NCI-H2196 treated with DMSO at 0.1 percent for 48 hours (cell line): ENCODE measurements around the gene MOSPD3.
A peak's percentile ranks its signal among the peaks of the same experiment; 100 is the strongest.
"Not testable (repeated sequence)": the region's sequence is repeated elsewhere in the genome, so short reads cannot be mapped to it uniquely, and the experiment has no call there.

Source experiments
- DNase-seq: peaks from one replicate; lab custom pipeline; 2025; ENCODE audit not compliant: unreplicated experiment; lab: John Stamatoyannopoulos, UW

Gene MOSPD3, protein sequence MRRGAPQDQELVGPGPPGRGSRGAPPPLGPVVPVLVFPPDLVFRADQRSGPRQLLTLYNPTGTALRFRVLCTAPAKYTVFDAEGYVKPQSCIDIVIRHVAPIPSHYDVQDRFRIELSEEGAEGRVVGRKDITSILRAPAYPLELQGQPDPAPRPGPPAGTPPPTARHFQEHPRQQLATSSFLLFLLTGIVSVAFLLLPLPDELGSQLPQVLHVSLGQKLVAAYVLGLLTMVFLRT

DNA sequence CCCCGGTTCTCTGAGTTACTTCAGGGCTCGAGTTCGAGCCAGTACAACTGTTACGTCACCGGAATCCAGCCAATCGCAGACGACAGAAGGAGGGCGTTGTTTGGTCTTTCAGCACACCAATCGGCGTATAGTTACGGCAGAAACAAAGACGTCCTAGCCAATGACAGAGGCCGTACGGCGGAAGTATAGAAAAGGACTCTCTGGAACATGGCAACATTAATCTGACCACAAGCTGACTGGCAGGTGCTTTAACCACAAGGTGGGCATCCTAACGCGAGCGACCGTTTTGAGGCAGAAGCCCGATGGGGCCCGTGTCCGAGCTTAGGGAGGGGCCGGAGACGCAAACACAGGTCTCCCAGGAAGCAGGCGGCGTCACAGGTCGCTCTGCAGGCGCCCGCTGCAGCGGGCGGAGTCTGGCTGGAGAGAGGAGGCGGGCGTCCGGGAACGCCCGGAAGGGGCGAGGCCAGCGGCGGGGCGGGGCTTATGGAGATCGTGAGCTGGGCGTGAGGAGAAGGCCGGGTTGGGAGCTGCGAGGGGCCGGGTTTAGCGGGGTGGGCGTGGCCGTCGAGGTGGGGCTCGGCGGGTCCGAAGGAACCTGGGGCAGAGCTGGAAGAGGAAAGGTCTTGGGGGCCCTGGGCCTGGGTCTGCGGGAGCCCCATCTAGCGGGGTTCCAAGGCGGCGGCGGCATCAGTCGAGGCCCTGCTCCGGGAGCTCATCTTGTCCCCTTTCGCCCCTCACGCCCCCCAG is at the start of gene MOSPD3:
MOSPD3 (plus strand) TSS at position 558 of the 747 bp plus-strand sequence. CDS start 252 bp downstream, outside the sequence.
- peak; percentile 98 for DNase-seq

DNA sequence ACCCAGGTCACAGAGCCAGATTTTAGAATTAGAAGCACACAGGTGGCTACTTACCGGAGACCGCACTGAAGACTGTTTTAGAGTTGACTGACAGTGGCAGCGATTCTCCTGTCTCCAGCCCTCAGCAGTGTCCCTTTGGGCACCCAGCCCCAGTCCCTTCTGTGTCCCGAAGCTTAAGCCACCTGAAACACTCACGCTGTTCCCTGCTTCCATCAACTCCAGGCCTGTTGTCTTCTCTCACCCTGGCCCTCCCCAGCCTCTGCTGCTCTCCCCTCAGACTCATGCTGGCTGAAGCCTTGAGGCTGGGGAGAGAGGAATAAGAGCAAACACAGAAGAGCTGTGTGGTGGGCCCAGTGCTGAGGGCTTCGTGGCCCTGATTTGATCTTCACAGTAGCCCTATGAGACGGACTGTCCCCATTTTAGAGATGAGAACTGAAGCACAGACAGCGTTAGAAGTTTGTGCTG is 49.2 kb upstream of the MOSPD3 start:
- DNase-seq = no peak

GRCh38 chr7:100563809-100564400 is 48.4 kb upstream of the MOSPD3 start:
- DNase-seq = peak; percentile 29

GRCh38 chr7:100564405-100564804 is 47.9 kb upstream of the MOSPD3 start:
- not testable (repeated sequence) for DNase-seq

DNA sequence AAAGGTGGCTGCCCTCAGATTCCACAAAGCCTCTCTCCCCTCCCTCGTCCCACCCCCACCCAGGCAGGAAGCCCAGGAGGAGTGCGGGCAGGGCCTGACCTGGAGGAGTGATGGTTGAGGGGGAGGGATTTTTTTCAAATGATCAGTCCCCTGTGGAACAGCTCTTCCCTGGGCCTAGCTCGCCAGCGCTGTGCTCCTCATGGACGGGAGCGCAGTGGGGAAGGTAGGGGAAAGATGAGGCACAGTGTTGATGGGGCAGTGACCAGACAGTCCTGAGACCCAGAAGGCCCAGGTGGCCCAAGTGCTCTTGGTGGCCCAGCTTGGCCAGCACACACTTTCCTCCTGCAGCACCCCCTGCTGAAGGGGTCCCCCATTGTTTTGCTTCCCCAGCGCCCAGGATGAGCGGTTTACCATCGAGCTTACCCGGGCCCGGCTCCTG is 47.2 kb upstream of the MOSPD3 start:
- DNase-seq = no peak

DNA sequence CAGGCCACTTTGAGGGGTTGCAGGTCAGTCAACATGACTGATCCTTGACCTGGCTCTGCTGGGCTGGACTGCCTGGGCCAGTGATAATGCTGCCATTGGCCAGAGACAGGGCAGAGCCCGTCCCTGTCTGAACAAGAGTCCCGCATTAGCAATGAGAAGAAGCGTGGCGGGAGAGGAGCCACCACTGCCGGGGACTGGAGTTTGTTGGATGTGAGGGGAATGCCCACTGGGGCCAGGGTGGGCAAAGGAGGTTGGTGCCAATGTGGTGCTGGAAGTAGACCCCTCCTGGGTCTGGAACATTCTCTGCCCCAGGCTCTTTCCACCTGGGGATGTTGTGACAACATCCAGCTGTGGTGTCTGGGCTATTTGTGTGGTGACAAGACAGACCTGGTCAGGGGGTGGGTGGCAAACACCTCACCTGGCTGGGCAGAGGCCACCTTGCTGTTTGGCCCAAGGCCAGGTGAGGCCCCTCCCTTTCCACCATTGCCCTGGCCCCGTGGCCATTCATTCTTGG is 46.3 kb upstream of the MOSPD3 start:
- no peak for DNase-seq

- no peak for DNase-seq
Measured at GRCh38 chr7:100567031-100567730, 45.2 kb upstream of the MOSPD3 start.

GRCh38 chr7:100567751-100568175 is 44.6 kb upstream of the MOSPD3 start:
- DNase-seq = peak; percentile 17

DNA sequence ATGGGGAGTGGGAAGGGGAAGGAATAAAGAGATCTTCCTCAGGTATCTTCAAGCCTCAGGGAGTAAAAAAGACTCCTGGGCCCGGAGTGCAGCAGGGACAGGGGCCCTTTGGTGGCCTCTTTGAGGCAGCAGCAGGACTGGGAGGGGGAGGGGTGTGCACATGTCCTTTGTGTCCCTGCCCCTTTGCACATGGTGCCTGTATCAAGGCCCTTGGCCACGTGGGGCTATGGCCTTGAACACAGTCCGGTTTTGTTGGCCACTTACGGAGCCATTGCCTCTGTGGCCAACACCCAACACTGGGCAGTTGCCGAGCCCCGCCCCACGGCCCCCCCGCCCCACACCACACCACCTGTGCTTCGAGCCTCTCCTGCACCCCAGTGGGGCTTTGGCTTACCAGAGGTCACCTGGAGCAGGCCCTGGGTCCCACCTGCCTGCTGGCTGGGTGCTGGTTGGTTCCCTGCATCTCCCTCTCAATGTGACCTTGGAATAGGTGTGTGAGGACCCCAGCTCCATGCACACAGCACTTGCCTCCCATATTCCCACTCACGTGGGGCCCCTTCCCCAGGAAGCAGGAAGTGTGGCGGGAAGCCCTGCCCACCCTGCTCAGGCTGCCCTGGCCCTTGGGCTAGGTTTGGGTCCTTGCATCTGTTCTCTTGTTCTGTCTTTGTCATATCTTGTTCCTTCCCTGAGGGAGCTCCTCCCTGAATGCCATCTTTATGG is 44.0 kb upstream of the MOSPD3 start:
- no peak for DNase-seq

DNA sequence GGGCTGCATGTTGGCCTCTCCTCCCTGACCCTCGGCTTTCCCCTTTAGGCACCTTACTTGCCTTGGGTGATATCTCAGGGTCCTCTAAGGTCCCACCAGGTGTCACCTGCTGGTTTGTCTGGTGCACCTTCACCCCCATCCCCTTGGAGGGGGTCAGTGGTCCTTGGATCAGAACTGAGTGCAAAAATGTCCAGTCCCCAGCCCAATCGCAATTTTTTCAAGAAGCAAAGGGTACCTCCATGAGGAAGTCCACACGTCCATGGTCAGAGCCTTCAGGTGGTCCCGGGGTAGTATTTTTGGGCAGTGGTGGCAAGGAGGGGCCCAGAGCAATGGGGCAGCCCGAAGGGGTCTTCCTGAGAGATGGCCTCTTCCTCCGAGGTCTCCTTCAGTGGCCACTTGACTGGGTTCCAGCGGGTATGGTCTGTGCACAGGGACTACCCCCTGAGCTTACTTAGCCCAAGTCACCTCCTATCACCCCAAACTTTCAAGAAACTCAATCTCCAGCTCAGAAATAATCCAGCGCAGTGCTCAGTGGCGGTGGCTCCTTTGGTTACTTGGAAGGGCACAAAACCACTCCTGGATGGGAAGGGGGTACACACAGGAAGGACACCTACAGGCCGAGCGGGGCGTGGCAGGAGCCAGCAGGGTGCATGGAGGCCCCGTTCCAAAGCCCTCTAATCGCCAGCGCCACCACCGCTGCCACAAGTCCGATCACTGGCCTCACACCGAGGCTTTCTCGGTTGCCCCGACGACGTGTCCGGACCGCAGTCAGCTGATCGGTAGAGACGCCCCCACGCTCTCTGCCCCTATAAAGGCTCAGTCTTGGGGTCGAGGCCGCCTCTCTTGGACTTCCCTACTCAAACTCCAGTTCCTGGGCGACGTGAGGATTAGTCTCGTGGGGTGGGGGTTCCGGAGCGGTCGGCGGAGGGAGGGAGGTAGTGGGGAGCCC is 43.2 kb upstream of the MOSPD3 start:
- peak; percentile 7 for DNase-seq

DNA sequence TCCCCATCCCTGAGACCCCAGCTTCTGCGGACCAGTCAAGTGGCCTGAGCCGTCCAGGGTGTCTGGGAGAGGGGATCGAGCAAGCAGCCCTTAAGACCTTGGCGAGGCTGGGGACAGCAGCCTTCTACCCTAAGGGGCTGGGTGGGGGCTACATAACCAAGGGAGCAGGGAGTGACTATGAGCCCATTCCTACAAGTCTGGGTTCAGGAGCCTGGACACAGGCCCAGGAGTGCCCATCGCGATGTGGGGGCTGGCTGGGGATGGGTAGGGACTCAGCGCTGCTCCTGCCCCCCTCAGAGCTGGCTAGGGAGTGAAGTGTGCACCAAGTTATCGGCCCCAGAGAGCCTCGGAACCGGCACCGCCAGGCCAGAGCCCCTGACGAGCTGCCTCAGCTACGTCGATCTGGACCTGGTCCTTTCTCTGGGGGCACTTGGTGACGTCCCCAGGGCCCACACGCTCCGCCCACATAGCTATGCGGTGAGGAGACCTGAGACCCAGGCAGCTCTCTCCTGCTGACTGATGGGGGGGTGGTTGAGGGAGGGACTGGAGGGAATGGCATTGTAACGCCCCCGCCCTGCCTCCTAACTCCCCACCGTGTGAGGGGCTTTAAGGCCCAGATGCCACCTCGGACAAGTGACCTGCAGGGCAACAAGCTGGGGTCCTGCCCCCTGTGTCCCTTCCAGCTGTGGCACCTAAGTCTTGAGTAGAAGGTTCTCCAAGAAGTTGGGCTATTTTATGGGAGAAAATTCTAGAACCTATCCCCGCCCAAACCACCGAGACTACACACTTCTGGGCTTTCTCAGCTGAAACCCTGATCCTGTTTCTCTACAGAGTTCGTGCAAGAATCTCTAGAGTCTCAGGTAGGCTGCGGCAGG is 41.1 kb upstream of the MOSPD3 start:
- no peak for DNase-seq

DNA sequence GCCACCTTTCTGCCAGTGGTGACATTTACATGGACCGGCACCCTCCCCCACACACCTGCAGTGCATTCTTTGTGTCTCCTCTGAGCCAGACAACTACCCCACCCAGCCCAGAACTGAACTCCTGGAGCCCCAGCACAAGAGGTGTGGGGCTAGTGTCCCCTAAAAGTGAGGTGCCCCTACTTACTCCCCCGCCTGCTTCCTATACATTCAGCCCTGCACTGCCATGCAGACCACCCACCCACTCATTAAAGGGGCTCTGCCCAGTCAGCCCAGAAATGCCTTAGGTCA is 40.6 kb upstream of the MOSPD3 start:
- DNase-seq = no peak

GRCh38 chr7:100572281-100572948 is 39.9 kb upstream of the MOSPD3 start:
- no peak for DNase-seq

GRCh38 chr7:100572949-100573675 is 39.2 kb upstream of the MOSPD3 start:
- no peak for DNase-seq

DNA sequence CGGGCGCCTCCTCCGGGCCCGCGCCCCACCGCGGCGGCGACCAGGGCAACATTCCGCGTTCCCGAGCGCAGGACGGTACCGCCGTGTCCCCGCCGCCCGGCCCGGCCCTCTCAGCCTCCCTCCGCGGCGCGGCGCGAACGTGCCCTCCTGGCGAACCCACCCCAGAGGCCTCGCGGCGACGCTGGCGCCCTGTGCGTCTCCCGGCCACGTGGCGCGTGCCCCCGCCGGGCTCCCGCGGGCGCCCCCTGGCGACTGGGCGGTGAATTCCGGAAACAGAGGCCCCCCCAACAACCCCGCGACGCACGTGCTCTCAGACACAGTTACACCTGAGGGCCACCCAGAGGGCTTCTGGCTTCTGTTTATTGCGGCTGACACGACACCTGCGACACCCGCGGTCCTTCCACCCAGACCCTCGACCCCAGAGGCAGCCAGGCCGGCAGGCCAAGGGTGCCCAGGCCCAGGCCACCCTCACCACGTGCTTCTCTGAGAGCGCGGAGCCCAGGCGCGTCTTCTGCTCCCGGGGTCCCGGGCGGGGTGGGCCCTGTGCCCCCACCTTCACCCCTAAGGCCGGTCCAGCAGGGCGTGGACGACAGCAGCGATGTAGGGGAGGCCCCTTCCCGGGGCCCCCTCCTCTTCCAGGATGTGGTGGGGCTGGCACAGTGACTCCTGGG is 38.5 kb upstream of the MOSPD3 start, which contains the start of gene SAP25:
SAP25 (minus strand) TSS at position 210 of the 671 bp plus-strand sequence; CDS start at position 52, 158 bp downstream.
- no peak for DNase-seq

GRCh38 chr7:100574362-100575205 is 37.8 kb upstream of the MOSPD3 start:
- no peak for DNase-seq
